HG03442 (cell line): ENCODE data around the gene CRYGA.
"Not testable (repeated sequence)": the region's sequence is repeated elsewhere in the genome, so short reads cannot be mapped to it uniquely, and the experiment has no call there.

Experiments used
- ATAC-seq: cut with Tn5 transposase; IDR thresholded peaks from one replicate; pipeline ENCODE4 v1.9.1; 2021; ENCODE audit warnings: mild to moderate bottlenecking, moderate library complexity; ENCODE audit not compliant: unreplicated experiment

Gene CRYGA

GRCh38 chr2:208164951-208165755 lies 1.8 kb upstream of the CRYGA start:
- ATAC-seq: no peak

- ATAC-seq: no peak
These were observed 7.0 kb downstream of the CRYGA start for GRCh38 chr2:208156439-208156838.

GRCh38 chr2:208153156-208153555 lies 10.2 kb downstream of the CRYGA start:
- ATAC-seq: no peak

GRCh38 chr2:208150956-208151355 lies 12.4 kb downstream of the CRYGA start:
- no peak for ATAC-seq

- no peak for ATAC-seq
These were observed 13.3 kb downstream of the CRYGA start for GRCh38 chr2:208150094-208150493.

GRCh38 chr2:208148803-208149202 lies 14.6 kb downstream of the CRYGA start:
- ATAC-seq: no peak

GRCh38 chr2:208147759-208148158 lies 15.6 kb downstream of the CRYGA start:
- no peak for ATAC-seq

GRCh38 chr2:208147008-208147407 lies 16.4 kb downstream of the CRYGA start:
- ATAC-seq: no peak

GRCh38 chr2:208146006-208146405 lies 17.4 kb downstream of the CRYGA start, which contains the start of gene CRYGB:
TSS of gene CRYGB (minus strand) at chr2:208146158. CDS start at chr2:208146120, 38 bp downstream.
- ATAC-seq: no peak

- no peak for ATAC-seq
These were observed 20.2 kb downstream of the CRYGA start for GRCh38 chr2:208142925-208143799.

GRCh38 chr2:208142240-208142924 lies 21.0 kb downstream of the CRYGA start:
- ATAC-seq: no peak

- no peak for ATAC-seq
These were observed 23.9 kb downstream of the CRYGA start for GRCh38 chr2:208139447-208139846.

GRCh38 chr2:208138334-208138733 lies 25.1 kb downstream of the CRYGA start:
- ATAC-seq: not testable (repeated sequence)

- no peak for ATAC-seq
These were observed 26.7 kb downstream of the CRYGA start for GRCh38 chr2:208136716-208137094.

GRCh38 chr2:208135794-208136715 lies 27.3 kb downstream of the CRYGA start:
- ATAC-seq: no peak

- peak; percentile 82 for ATAC-seq
These were observed 28.3 kb downstream of the CRYGA start for GRCh38 chr2:208134928-208135586.

GRCh38 chr2:208130712-208131110 lies 32.7 kb downstream of the CRYGA start:
- no peak for ATAC-seq

GRCh38 chr2:208129744-208130711 lies 33.4 kb downstream of the CRYGA start, which contains the start of gene CRYGC:
TSS of gene CRYGC (minus strand) at chr2:208129828. CDS start at chr2:208129792, 36 bp downstream.
- no peak for ATAC-seq
